ENCODE results near the gene PRR11.
A peak's percentile ranks its signal among the peaks of the same experiment; 100 is the strongest.
"Not testable (repeated sequence)": the region's sequence is repeated elsewhere in the genome, so short reads cannot be mapped to it uniquely, and the experiment has no call there.

PRR11 gene

DNA sequence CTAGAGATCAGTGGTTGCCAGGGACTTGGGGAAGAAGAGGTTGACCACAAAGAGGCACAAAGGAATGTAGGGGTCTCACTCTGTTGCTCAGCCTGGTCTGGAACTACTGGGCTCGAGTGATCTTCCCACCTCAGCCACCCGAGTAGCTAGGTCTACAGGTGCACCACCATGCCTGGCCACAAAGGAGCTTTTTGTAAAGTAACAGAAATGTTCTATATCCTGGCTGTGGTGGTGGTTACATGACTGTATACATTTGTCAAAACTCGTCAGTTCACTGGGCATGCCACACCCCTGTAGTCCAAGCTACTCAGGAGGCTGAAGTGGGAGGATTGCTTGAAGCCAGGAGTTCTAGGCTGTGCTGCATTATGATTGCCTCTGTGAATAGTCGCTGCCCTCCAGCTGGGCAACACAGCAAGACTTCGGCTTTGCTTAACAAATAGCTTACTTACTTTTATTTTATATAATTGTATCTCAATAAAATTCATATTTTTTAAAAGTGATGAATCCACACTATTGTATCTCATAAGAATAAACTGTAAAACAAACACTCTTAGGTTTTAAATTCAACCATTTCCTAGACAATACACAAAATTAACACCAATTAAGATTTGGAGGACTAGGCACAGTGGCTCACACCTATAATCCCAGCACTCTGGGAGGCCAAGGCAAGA lies 5.6 kb upstream of the PRR11 start:
- in situ Hi-C loops (cut with HindIII; ENCODE audit: low pct_ligation_motif_present, low pct_unique_long_range_greater_than_20kb, low sequenced_read_pairs): no loop called here
- DNase-seq: no peak

DNA sequence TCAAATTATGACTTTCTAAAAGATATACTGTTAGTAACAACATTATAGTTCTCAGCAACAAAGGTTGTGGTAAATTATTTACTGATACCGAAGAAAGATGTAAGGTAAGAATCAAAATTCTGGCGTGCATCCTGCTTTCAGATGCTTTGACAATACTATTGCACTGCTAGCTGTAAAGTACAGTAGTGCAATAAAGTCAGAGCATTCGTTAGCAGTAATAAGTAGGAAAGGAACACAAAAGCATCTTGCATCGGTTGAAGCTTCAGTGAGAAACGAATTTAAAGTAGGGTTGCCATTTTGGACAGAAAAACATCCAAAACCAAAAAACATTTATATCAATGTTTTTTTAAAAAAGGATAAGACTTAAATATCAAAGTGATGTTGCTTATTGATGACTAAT lies 4.5 kb upstream of the PRR11 start:
- in situ Hi-C loops (cut with HindIII; ENCODE audit: low pct_ligation_motif_present, low pct_unique_long_range_greater_than_20kb, low sequenced_read_pairs): no loop called here
- no peak for DNase-seq

DNA sequence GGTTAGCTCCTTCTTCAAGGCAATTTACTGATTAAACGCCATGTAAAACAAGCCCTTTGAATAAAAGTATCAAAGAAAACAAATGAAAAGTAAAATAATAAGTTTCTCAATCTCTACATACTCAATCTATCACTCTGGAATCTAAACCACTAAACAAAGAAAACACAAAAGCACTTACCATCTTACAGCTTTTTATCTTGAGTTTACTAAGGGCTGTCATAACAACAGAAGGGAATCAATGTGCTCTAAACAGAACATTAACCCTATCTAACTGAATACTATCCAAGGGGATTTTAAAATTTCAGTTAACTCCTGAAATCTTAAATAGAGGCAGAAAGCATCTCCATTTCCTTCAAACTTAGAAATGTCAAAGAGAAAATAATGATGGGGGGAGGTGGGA lies 4.0 kb upstream of the PRR11 start:
- no peak for DNase-seq
- in situ Hi-C loops (cut with HindIII; ENCODE audit: low pct_ligation_motif_present, low pct_unique_long_range_greater_than_20kb, low sequenced_read_pairs): no loop called here

DNA sequence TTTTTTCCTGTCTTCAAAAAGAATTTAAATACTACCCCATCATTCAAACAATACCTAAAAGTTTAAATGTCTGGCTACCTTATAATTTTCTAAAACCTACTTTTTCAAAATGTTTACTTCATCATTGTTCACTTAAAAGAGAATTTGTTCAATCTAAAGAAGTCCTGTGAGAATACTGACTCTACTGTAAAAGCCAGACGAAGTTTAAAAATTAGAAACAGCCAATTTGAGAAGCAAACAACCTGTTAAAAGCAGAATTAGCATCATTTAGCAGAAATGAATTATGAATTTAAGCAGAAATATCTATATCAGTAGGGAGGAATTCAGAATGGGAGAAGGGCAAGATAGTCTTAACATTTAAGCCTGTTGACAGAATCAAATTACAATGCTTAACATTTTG lies 2.6 kb upstream of the PRR11 start:
- no peak for DNase-seq
- in situ Hi-C loops (cut with HindIII; ENCODE audit: low pct_ligation_motif_present, low pct_unique_long_range_greater_than_20kb, low sequenced_read_pairs): no loop called here

DNA sequence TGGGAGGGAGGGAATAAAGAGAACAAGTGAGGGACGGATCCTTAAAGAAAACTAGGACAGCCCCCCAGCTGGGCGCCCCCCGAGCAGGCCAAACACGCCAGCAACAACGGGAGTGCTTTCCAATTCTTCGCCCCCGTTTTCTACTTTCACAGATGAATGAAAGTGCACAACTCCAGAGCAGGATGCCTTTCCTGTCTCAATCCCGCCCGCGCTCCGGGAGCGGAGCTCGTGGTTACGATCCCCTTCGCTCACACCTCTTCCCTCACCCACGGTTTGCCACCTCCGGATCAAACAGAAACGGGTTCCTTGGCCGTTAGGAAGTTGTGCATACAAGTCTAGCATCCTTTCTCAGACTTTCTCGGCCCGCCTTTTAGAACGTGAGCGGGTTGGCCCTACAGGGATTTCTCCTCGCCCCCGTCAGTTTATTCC lies 1.2 kb upstream of the PRR11 start:
- in situ Hi-C loops (cut with HindIII; ENCODE audit: low pct_ligation_motif_present, low pct_unique_long_range_greater_than_20kb, low sequenced_read_pairs): no loop called here
- DNase-seq: peak; percentile 67

DNA sequence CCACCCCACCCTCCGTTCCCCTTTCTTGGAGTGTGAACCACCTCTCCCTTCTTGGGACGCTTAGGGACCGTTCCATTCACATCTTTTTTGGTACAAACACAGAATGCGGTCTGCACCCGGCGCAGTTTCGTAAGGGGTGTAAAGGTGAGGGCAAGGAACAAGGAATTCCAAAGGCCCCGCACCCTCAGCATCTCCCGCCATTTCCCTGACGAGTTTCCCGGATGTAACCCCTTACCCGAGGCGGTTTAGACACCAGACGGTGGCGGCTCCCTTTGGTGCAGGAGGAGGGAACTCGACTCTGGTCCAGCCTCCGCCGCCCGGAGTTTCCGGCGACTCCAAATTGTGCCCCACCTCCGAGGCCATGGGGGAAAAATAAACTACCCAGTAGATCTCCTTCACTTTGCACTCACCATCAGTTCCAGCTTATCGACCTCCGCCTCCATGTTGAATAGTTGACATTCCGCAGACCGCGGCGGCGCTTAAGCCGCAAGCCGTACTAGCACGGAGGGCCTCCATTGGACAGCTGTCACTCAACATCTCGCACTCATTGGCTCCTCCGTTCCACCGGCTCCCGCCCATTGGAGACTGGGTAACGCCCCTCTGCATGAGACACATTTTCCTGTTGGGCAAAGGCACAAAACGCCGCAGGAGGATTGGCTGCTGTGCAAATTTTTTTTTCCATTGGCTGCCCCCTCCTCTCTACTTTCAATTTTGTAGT lies 666 bp upstream of the PRR11 start, which contains the start of gene SKA2:
Gene SKA2 (minus strand): TSS at position 466 of the 718 bp plus-strand sequence. CDS start 23 bp downstream, at position 443.
- no peak for DNase-seq
- in situ Hi-C loops (cut with HindIII; ENCODE audit: low pct_ligation_motif_present, low pct_unique_long_range_greater_than_20kb, low sequenced_read_pairs): no loop called here

DNA sequence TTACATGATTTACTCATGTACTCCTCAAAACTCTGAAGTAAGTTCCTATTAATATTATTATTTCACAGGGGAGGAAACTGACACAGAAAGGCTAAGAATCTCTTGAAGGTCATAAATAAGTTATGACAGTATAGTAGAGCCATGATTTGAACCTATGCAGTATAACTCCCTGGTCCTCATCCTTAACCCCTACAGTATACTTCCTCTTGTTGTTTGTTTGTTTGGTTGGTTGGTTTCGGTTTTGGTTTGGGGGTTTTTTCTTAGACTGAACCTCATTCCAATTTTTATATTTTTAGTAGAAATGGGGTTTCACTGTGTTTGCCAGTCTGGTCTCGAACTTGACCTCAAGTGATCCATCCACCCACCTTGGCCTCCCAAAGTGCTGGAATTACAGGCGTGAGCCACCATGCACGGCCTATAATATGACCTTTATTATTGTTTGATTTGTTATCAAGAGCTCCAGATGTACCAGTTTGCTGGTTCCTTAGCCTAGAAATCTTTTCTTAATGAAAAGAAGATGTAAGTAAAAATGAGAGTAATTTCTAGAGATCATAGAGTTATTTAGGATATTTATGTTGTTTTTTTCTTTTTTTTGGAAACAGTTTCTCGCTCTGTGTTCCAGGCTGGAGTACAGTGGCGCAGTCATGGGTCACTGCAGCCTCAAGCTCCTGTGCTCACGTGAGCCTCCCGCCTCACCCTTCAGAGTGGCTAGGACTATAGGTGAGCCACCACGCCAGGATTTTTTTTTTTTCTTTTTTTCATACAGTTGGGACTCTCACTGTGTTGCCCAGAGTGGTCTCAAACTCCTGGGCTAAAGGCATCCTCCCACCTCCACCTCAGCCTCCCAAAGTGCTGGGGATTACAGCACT lies 4.8 kb downstream of the PRR11 start:
- peak; percentile 22 for DNase-seq
- in situ Hi-C loops (cut with HindIII; ENCODE audit: low pct_ligation_motif_present, low pct_unique_long_range_greater_than_20kb, low sequenced_read_pairs): no loop called here

DNA sequence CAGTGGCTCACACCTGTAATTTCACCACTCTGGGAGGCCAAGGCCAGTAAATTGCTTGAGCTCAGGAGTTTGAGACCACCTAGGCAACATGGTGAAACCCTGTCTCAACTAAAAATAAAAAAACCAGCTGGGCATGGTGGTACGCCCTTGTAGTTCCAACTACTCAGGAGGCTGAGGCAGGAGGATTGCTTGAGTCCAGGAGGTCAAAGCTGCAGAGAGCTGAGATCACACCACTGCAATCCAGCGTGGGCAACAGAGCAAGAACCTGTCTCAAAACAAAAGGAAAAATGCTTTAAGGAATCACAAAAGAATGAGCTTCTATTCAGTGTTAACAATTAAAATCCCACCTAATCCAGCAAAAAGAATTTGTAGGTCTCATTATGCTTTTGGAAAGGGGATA lies 5.9 kb downstream of the PRR11 start:
- in situ Hi-C loops (cut with HindIII; ENCODE audit: low pct_ligation_motif_present, low pct_unique_long_range_greater_than_20kb, low sequenced_read_pairs): no loop called here

DNA sequence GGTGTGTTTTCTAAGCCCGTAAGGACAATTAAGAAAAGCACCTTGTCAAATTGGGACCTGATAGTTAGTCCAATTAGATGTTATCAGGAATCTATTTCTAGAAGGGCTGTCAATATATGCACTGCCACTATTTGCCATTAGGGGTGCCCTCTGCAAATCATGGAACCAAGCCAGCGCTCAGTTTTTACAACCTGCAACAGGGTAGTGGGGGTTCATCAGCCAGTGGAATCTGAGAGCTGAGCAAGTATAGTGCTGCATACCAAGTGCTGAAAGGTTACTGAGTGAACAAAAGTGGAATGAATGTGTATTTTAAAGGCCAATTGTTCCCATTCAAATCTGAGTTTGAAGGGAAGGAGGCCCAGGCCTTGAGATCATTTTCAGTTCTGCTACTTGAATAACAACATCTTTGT lies 10.4 kb downstream of the PRR11 start:
- peak; percentile 79 for DNase-seq
- in situ Hi-C loops (cut with HindIII; ENCODE audit: low pct_ligation_motif_present, low pct_unique_long_range_greater_than_20kb, low sequenced_read_pairs): no loop called here

More for the DNA sequence above, 5.9 kb downstream of the PRR11 start:
- no peak for DNase-seq

DNA sequence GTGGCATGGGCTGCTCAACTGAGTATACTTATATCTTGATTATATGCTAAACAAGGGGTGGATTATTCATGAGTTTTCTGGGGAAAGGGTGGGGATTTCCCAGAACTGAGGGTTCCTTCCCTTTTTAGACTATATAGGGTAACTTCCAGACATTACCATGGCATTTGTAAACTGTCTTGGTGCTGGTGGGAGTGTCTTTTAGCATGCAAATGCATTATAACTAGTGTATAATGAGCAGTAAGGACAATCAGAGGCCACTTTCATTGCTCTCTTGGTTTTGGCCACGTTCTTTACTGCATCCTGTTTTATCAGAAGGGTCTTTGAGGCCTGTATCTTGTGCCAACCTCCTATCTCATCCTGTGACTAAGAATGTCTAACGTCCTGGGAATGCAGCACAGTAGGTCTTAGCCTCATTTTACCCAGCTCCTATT lies 12.0 kb downstream of the PRR11 start:
- in situ Hi-C loops (cut with HindIII; ENCODE audit: low pct_ligation_motif_present, low pct_unique_long_range_greater_than_20kb, low sequenced_read_pairs): no loop called here
- DNase-seq: no peak

DNA sequence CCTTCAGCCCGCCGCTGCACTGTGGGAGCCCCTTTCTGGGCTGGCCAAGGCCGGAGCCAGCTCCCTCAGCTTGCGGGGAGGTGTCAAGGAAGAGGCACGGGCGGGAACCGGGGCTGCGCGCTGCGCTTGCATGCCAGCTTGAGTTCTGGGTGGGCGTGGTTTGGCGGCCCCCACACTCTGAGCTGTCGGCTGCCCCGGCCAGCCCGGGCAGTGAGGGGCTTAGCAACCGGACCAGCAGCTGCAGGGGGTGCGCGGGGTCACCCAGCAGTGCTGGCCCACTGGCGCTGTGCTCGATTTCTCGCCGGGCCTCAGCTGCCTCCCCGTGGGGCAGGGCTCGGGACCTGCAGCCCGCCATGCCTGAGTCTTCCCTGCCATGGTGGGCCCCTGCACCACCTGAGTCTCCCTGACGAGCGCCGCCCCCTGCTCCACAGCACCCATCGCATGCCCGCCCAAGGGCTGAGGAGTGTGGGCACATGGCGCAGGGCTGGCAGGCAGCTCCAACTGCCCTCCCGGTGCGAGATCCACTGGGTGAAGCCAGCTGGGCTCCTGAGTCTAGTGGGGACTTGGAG lies 17.0 kb downstream of the PRR11 start:
- in situ Hi-C loops (cut with HindIII; ENCODE audit: low pct_ligation_motif_present, low pct_unique_long_range_greater_than_20kb, low sequenced_read_pairs): no loop called here
- no peak for DNase-seq

DNA sequence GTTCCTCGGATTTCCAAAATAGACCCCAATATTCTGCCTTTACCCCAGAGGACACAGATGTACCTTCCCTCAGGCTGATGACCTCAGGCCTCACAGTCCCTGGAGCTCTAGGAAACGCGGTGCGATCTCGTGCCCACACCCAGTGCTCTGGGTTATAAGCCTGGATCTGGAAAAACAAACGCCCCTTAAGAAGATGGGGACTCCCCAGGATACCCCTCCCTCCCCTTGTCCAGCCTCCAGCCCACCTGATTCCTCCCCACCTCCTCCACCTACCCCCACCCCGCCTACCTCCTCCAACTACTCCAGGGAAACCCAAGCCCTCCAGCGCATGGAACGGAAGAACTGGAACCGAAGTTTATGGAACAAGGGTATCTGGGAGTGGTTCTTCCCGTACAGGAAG lies 19.1 kb downstream of the PRR11 start:
- no peak for DNase-seq
- in situ Hi-C loops (cut with HindIII; ENCODE audit: low pct_ligation_motif_present, low pct_unique_long_range_greater_than_20kb, low sequenced_read_pairs): no loop called here

DNA sequence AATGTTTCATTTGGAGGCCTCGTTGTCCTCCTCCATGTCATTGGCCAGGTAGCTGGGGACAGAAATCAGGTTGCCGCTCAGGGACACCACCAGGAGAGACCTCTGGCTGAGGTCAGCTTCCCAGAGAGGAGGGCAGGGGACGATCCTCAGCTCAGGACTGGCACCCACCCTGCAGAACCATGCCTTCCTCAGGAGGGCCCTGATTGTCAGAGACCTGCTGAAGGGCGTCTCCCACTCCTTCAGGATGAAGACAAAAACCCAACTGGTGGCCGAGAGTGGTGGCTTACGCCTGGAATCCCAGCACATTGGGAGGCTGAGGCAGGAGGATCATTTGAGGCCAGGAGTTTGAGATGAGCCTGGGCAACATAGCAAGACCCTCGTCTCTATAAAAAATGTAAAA lies 19.5 kb downstream of the PRR11 start:
- in situ Hi-C loops (cut with HindIII; ENCODE audit: low pct_ligation_motif_present, low pct_unique_long_range_greater_than_20kb, low sequenced_read_pairs): no loop called here
- DNase-seq: no peak

DNA sequence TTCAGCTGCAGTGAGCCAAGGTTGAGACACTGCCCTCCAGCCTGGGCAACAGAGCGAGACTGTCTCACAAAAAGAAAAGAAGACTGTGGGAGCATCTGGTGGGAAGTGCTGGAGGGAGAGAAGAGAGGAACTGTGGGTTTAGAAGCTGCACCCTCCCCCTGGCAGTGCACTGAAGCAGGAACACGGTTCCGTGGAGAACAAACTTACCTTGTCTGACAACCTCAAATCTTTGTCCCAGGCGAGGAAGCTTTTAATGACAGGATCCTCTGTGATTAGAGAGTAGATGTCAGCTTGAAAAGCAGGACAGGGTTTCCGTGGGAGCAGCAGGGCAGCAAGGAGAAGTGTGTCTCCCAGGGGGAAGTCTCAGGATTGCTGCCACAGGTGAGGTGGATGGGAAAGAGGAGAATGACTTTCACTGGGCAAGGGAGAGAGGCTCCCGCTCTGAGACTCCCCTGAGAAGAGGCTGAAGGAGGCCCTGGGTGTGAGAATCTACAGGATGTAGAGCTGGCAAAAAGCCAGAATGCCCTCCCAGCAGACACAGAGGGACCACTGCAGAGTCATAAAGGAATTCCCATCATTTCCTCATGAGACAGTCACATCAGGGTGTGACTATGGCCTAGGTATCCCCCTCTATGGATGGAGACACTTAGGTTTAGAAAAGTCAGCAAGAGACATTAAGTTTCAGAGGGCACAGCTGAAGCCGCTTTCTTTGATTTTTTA lies 22.9 kb downstream of the PRR11 start:
- in situ Hi-C loops (cut with HindIII; ENCODE audit: low pct_ligation_motif_present, low pct_unique_long_range_greater_than_20kb, low sequenced_read_pairs): no loop called here
- no peak for DNase-seq

DNA sequence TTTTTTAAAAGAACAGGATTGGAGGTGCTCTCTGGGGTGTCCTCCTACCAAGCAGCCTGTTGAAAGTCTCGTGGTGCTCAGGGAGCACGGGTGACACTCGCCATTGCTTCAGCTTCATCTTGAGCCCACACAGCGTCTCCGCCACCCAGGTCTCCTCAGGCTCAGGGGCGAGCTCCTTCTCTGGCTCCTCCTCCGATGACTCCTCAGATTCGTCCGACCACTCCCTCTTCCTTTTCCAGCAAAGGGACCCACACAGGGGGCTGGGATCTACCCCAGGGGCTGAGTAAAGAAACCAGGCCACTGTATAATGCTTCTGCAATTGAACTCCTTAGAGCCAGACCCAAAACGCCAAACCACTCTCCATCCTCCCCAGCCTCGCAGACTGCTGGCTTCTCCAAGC lies 24.1 kb downstream of the PRR11 start:
- in situ Hi-C loops (cut with HindIII; ENCODE audit: low pct_ligation_motif_present, low pct_unique_long_range_greater_than_20kb, low sequenced_read_pairs); DNase-seq: not testable (repeated sequence)

DNA sequence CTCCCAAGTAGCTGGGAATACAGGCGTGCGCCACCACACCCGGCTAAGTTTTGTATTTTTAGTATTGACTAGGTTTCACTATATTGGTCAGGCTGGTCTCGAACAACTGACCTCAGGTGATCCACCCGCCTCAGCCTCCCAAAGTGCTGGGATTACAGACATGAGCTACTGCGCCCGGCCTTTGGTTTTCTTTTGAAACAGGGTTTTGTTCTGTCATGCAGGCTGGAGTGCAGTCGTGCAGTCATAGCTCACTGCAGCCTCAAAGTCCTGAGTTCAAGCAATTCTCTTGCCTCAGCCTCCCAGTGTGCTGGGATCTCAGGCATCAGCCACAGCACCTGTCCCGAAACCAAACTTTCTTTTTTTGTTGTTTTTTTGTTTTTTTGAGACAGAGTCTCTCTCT lies 25.1 kb downstream of the PRR11 start:
- DNase-seq: no peak
- in situ Hi-C loops (cut with HindIII; ENCODE audit: low pct_ligation_motif_present, low pct_unique_long_range_greater_than_20kb, low sequenced_read_pairs): no loop called here

DNA sequence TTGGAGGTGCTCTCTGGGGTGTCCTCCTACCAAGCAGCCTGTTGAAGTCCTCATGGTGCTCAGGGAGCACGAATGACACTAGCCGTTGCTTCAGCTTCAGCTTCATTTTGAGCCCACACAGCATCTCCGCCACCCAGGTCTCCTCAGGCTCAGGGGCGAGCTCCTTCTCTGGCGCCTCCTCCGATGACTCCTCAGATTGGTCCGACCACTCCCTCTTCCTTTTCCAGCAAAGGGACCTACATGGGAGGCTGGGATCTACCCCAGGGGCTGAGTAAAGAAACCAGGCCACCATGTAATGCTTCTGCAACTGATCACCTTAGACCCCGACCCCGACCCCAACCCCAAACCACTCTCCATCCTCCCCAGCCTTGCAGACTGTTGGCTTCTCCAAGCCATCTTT lies 25.9 kb downstream of the PRR11 start:
- in situ Hi-C loops (cut with HindIII; ENCODE audit: low pct_ligation_motif_present, low pct_unique_long_range_greater_than_20kb, low sequenced_read_pairs): no loop called here

DNA sequence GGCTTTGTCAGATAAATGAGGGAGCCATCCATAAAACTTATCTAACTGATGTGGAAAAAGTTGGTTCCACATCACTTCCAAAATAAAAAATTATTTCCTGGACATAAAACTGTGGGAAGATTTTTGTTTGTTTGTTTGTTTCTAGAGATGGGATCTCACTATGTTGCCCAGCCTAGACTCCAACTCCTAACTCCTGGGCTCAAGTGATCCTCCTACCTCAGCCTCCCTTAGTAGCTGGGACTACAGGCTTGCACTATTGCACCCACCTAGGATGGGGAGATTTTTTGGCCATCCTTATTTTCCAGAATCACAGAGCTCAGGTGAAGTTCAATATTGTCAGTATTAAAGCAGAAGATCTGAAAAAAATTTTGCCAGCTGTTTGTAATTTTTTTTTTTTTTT lies 30.5 kb downstream of the PRR11 start:
- DNase-seq: no peak
- in situ Hi-C loops (cut with HindIII; ENCODE audit: low pct_ligation_motif_present, low pct_unique_long_range_greater_than_20kb, low sequenced_read_pairs): no loop called here

More for the DNA sequence above, 25.9 kb downstream of the PRR11 start:
- DNase-seq: no peak

All from ACHN (cell line).